ENCODE data around the gene PTCD2.

The PTCD2 gene

GRCh38 chr5:72319976-72320752, at the start of gene PTCD2, which contains the start of gene MRPS27:
TSS of gene PTCD2 (plus strand) at chr5:72320373. CDS start at chr5:72320383, 10 bp downstream.
TSS of gene MRPS27 (minus strand) at chr5:72320240. CDS start at chr5:72320221, 19 bp downstream.
- Histone ChIP-seq H3K9me3 (ENCODE audit: insufficient read depth, low read length) (no peaks in the 10 kb centered on the region), H3K9ac (ENCODE audit: insufficient read length, low read depth) (peak within 1 kb of the TSS; percentile 97), H3K27me3 (ENCODE audit: insufficient read depth, insufficient read length) (no peaks in the 10 kb centered on the region), H3K4me3 (ENCODE audit: insufficient read length, low read depth) (peak within 1 kb of the TSS; percentile 90), H3K36me3 (ENCODE audit: insufficient read depth, insufficient read length, low read length) (peaks cover 46% of the 10 kb centered on the region), H3K4me1 (ENCODE audit: insufficient read depth, insufficient read length) (no peaks in the 10 kb centered on the region)
- no peak for TF ChIP-seq SUZ12 (IDR thresholded peaks at IDR 0.05; ENCODE audit: extremely low read depth, insufficient read depth, insufficient read length)
- TF ChIP-seq ZNF274 (IDR thresholded peaks at IDR 0.05; ENCODE audit: low read depth, low read length): no peak
- peak; percentile 85 for TF ChIP-seq YY1 (IDR thresholded peaks at IDR 0.05; ENCODE audit: insufficient read depth, insufficient read length)
- DNase-seq (ENCODE audit: low read depth, low spot score): peak; percentile 96

GRCh38 chr5:72271702-72272101, 48.5 kb upstream of the PTCD2 start:
- H3K27me3 ChIP-seq (ENCODE audit: insufficient read depth, insufficient read length): no peaks in the 10 kb centered on the region
- H3K4me1 ChIP-seq (ENCODE audit: insufficient read depth, insufficient read length): no peaks in the 10 kb centered on the region
- no peak for DNase-seq (ENCODE audit: low read depth, low spot score)
- H3K9ac ChIP-seq (ENCODE audit: insufficient read length, low read depth): no peak overlapping the region
- peaks cover 4% of the 10 kb centered on the region; the same call in 1 of the 2 replicates for H3K9me3 ChIP-seq (ENCODE audit: insufficient read depth, low read length)
- no peak overlapping the region for H3K4me3 ChIP-seq (ENCODE audit: insufficient read length, low read depth)
- peaks cover 9% of the 10 kb centered on the region for H3K36me3 ChIP-seq (ENCODE audit: insufficient read depth, insufficient read length, low read length)
- TF ChIP-seq ZNF274 (IDR thresholded peaks at IDR 0.05; ENCODE audit: low read depth, low read length) (no peak), YY1 (IDR thresholded peaks at IDR 0.05; ENCODE audit: insufficient read depth, insufficient read length) (no peak), SUZ12 (IDR thresholded peaks at IDR 0.05; ENCODE audit: extremely low read depth, insufficient read depth, insufficient read length) (no peak)

GRCh38 chr5:72272398-72272797, 47.8 kb upstream of the PTCD2 start:
- Histone ChIP-seq H3K27me3 (ENCODE audit: insufficient read depth, insufficient read length) (no peaks in the 10 kb centered on the region), H3K9me3 (ENCODE audit: insufficient read depth, low read length) (peaks cover 4% of the 10 kb centered on the region; the same call in 1 of the 2 replicates), H3K9ac (ENCODE audit: insufficient read length, low read depth) (no peak overlapping the region), H3K4me1 (ENCODE audit: insufficient read depth, insufficient read length) (no peaks in the 10 kb centered on the region), H3K36me3 (ENCODE audit: insufficient read depth, insufficient read length, low read length) (peaks cover 9% of the 10 kb centered on the region), H3K4me3 (ENCODE audit: insufficient read length, low read depth) (no peak overlapping the region)
- no peak for DNase-seq (ENCODE audit: low read depth, low spot score)
- no peak for TF ChIP-seq YY1 (IDR thresholded peaks at IDR 0.05; ENCODE audit: insufficient read depth, insufficient read length)
- no peak for TF ChIP-seq ZNF274 (IDR thresholded peaks at IDR 0.05; ENCODE audit: low read depth, low read length)
- no peak for TF ChIP-seq SUZ12 (IDR thresholded peaks at IDR 0.05; ENCODE audit: extremely low read depth, insufficient read depth, insufficient read length)

- Histone ChIP-seq H3K4me3 (ENCODE audit: insufficient read length, low read depth) (no peak overlapping the region), H3K9ac (ENCODE audit: insufficient read length, low read depth) (no peak overlapping the region), H3K36me3 (ENCODE audit: insufficient read depth, insufficient read length, low read length) (peaks cover 9% of the 10 kb centered on the region), H3K4me1 (ENCODE audit: insufficient read depth, insufficient read length) (no peaks in the 10 kb centered on the region), H3K27me3 (ENCODE audit: insufficient read depth, insufficient read length) (no peaks in the 10 kb centered on the region), H3K9me3 (ENCODE audit: insufficient read depth, low read length) (peaks cover 4% of the 10 kb centered on the region; the same call in 1 of the 2 replicates)
- TF ChIP-seq SUZ12 (IDR thresholded peaks at IDR 0.05; ENCODE audit: extremely low read depth, insufficient read depth, insufficient read length) (no peak), YY1 (IDR thresholded peaks at IDR 0.05; ENCODE audit: insufficient read depth, insufficient read length) (no peak), ZNF274 (IDR thresholded peaks at IDR 0.05; ENCODE audit: low read depth, low read length) (no peak)
- DNase-seq (ENCODE audit: low read depth, low spot score): no peak
Observed at GRCh38 chr5:72273547-72273946, 46.6 kb upstream of the PTCD2 start.

- H3K9me3 ChIP-seq (ENCODE audit: insufficient read depth, low read length): peaks cover 4% of the 10 kb centered on the region; the same call in 1 of the 2 replicates
- DNase-seq (ENCODE audit: low read depth, low spot score): no peak
- H3K4me1 ChIP-seq (ENCODE audit: insufficient read depth, insufficient read length): no peaks in the 10 kb centered on the region
- no peak overlapping the region for H3K9ac ChIP-seq (ENCODE audit: insufficient read length, low read depth)
- no peak overlapping the region for H3K4me3 ChIP-seq (ENCODE audit: insufficient read length, low read depth)
- TF ChIP-seq YY1 (IDR thresholded peaks at IDR 0.05; ENCODE audit: insufficient read depth, insufficient read length) (no peak), ZNF274 (IDR thresholded peaks at IDR 0.05; ENCODE audit: low read depth, low read length) (no peak), SUZ12 (IDR thresholded peaks at IDR 0.05; ENCODE audit: extremely low read depth, insufficient read depth, insufficient read length) (no peak)
- peaks cover 12% of the 10 kb centered on the region for H3K36me3 ChIP-seq (ENCODE audit: insufficient read depth, insufficient read length, low read length)
- H3K27me3 ChIP-seq (ENCODE audit: insufficient read depth, insufficient read length): no peaks in the 10 kb centered on the region
Observed at GRCh38 chr5:72276219-72276752, 43.9 kb upstream of the PTCD2 start.

GRCh38 chr5:72280581-72281069, 39.5 kb upstream of the PTCD2 start:
- H3K4me1 ChIP-seq (ENCODE audit: insufficient read depth, insufficient read length): no peaks in the 10 kb centered on the region
- peaks cover 4% of the 10 kb centered on the region; the same call in 1 of the 2 replicates for H3K9me3 ChIP-seq (ENCODE audit: insufficient read depth, low read length)
- no peak for DNase-seq (ENCODE audit: low read depth, low spot score)
- TF ChIP-seq SUZ12 (IDR thresholded peaks at IDR 0.05; ENCODE audit: extremely low read depth, insufficient read depth, insufficient read length) (no peak), YY1 (IDR thresholded peaks at IDR 0.05; ENCODE audit: insufficient read depth, insufficient read length) (no peak), ZNF274 (IDR thresholded peaks at IDR 0.05; ENCODE audit: low read depth, low read length) (no peak)
- no peak overlapping the region for H3K4me3 ChIP-seq (ENCODE audit: insufficient read length, low read depth)
- H3K36me3 ChIP-seq (ENCODE audit: insufficient read depth, insufficient read length, low read length): peaks cover 26% of the 10 kb centered on the region
- H3K27me3 ChIP-seq (ENCODE audit: insufficient read depth, insufficient read length): no peaks in the 10 kb centered on the region
- no peak overlapping the region for H3K9ac ChIP-seq (ENCODE audit: insufficient read length, low read depth)

GRCh38 chr5:72281430-72281763, 38.8 kb upstream of the PTCD2 start:
- no peak for TF ChIP-seq ZNF274 (IDR thresholded peaks at IDR 0.05; ENCODE audit: low read depth, low read length)
- no peak for TF ChIP-seq SUZ12 (IDR thresholded peaks at IDR 0.05; ENCODE audit: extremely low read depth, insufficient read depth, insufficient read length)
- TF ChIP-seq YY1 (IDR thresholded peaks at IDR 0.05; ENCODE audit: insufficient read depth, insufficient read length): no peak
- Histone ChIP-seq H3K9ac (ENCODE audit: insufficient read length, low read depth) (no peak overlapping the region), H3K4me3 (ENCODE audit: insufficient read length, low read depth) (no peak overlapping the region), H3K4me1 (ENCODE audit: insufficient read depth, insufficient read length) (no peaks in the 10 kb centered on the region), H3K36me3 (ENCODE audit: insufficient read depth, insufficient read length, low read length) (peaks cover 26% of the 10 kb centered on the region), H3K9me3 (ENCODE audit: insufficient read depth, low read length) (peaks cover 2% of the 10 kb centered on the region; the same call in 1 of the 2 replicates), H3K27me3 (ENCODE audit: insufficient read depth, insufficient read length) (no peaks in the 10 kb centered on the region)
- no peak for DNase-seq (ENCODE audit: low read depth, low spot score)

Data from NT2/D1 (cell line).